Measurements from ENCODE around the gene GPR33. TPM values are rescaled to one million over a fixed set of nuclear protein-coding genes. Genes with fewer than 3 reads are reported as not detected.

Gene GPR33
- total RNA-seq, 1 donor from 2014 or later: not detected

DNA sequence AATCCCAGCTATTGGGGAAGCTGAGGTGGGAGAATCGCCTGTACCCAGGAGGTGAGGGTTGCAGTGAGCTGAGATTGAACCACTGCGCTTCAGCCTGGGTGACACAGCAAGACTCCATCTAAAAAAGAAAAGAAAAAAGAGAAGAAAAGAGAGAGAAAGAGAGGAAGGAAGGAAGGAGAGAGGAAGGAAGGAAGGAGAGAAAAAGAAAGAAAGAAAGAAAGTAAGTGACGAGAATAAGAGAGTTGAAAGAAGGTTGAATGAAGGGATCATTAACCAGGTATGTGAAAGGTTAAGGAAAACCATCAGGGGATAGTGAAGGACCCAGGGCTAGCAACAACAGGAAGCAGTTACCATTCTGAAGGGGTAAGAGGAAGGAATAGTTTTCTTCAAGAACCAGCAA is 26.3 kb downstream of the GPR33 start:
- no peak overlapping the region for H3K27ac ChIP-seq (replicated peaks)
- no peak for DNase-seq
- H3K4me3 ChIP-seq: no peak overlapping the region
- intact Hi-C loops (cut with micrococcal nuclease): no loop called here
- TF ChIP-seq, protein P1, sequence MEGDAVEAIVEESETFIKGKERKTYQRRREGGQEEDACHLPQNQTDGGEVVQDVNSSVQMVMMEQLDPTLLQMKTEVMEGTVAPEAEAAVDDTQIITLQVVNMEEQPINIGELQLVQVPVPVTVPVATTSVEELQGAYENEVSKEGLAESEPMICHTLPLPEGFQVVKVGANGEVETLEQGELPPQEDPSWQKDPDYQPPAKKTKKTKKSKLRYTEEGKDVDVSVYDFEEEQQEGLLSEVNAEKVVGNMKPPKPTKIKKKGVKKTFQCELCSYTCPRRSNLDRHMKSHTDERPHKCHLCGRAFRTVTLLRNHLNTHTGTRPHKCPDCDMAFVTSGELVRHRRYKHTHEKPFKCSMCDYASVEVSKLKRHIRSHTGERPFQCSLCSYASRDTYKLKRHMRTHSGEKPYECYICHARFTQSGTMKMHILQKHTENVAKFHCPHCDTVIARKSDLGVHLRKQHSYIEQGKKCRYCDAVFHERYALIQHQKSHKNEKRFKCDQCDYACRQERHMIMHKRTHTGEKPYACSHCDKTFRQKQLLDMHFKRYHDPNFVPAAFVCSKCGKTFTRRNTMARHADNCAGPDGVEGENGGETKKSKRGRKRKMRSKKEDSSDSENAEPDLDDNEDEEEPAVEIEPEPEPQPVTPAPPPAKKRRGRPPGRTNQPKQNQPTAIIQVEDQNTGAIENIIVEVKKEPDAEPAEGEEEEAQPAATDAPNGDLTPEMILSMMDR (IDR thresholded peaks at IDR 0.05; ENCODE audit: borderline replicate concordance): no peak
- no peaks in the 10 kb centered on the region for H3K9me3 ChIP-seq (replicated peaks)
- peaks cover 16% of the 10 kb centered on the region for H3K4me1 ChIP-seq
- H3K27me3 ChIP-seq (ENCODE audit: low read depth): no peaks in the 10 kb centered on the region
- no peaks in the 10 kb centered on the region for H3K36me3 ChIP-seq

DNA sequence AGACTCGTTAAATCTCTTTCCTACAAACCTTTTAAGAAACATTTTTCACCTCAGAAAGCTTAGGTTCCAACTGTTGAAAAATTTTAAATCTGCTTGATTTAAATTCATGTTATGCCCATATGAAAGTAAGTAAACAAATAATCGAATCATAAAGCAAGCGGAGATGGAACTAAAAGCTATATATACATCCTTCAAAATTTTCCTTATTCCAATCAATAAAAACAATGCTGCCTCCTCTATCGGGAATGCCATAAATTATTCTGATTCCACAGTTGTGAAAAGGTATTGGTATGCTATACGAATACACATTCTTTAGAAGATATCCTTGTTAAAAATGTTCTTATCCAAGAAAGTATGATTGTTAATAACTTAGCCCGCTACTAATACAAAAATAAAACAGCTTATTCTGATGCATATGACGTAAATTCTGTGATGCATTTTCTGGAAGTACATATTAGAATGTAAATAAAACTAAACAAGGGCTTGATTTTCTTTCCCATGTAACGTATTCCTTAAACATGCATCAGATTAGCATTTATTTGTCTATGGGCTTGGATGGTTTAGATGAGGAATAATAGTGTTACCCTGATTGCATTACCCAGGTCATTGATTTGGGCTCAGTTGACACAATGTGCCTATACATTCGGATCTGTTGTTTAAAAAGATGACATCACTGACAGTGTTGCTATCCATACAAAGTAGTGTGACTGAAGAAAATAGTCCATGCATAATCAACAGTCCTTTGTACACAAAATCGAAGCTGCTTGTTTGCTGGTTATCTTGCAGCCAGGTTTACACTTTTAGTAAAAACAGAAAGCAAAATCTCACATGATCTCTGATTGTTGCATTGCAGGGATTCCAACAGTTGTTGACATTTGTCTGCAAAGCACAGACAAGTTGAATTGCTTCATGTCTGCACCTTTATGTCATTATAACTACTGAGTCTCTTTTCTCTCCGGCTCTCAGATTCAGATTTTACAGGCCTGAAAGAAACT is 29.9 kb downstream of the GPR33 start:
- intact Hi-C loops (cut with micrococcal nuclease): no loop called here
- TF ChIP-seq, protein P1 (IDR thresholded peaks at IDR 0.05; ENCODE audit: borderline replicate concordance): no peak

DNA sequence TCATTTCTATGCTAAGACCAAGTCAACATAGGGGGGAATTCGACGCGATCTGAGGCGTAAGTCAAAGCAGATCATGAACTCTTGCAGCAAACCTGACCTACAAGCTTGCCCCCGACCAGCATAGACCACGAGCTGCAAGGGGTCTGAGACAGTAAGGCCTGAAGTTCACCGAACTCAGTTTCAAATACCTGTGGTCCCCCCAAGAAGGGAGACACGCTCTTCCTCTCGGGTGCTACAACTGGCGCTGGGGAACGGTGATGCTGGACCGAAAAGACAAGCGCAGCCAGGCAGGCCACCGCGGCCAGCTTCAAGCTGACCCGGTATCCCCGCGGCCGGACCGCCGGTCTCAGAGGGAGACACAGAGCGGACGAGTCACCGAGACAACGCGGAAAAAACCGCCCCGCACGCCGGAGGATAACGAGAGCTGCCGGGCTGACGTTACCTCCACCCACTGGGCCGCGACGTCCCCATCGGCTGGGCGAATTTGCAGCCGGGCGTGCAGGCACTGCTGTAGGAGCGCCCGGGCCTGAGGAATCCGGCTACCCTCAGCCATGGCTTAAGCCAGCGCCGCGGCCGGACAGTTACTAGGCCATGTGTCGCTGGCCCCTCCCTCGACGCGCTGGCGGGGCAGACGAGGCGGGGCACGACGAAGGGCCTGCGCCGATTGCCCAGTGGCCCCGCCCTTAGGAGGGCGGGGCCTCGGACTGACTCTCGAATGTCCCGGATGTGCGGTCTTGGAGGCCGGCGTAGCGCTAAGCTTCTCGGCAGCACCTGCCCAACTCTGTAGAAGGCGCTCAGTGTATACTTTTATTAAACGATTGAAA is 30.8 kb downstream of the GPR33 start, which contains the start of gene DTD2:
DTD2 (minus strand) TSS at position 666 of the 824 bp plus-strand sequence; CDS start at position 553, 113 bp downstream.
- intact Hi-C loops (cut with micrococcal nuclease): no loop called here
- H3K27ac ChIP-seq (replicated peaks): peak within 1 kb of the TSS; percentile 96
- H3K4me3 ChIP-seq: peak within 1 kb of the TSS; percentile 80
- TF ChIP-seq, protein P1 (IDR thresholded peaks at IDR 0.05; ENCODE audit: borderline replicate concordance): no peak
- DNase-seq: peak; percentile 95
- peaks cover 4% of the 10 kb centered on the region for H3K36me3 ChIP-seq
- H3K27me3 ChIP-seq (ENCODE audit: low read depth): no peaks in the 10 kb centered on the region
- H3K4me1 ChIP-seq: peaks cover 42% of the 10 kb centered on the region
- H3K9me3 ChIP-seq (replicated peaks): no peaks in the 10 kb centered on the region

More for the DNA sequence above, 29.9 kb downstream of the GPR33 start:
- Histone ChIP-seq H3K36me3 (no peaks in the 10 kb centered on the region), H3K4me3 (peak overlapping the region; percentile 80), H3K27me3 (ENCODE audit: low read depth) (no peaks in the 10 kb centered on the region), H3K9me3 (replicated peaks) (no peaks in the 10 kb centered on the region), H3K4me1 (peaks cover 42% of the 10 kb centered on the region), H3K27ac (replicated peaks) (peak overlapping the region; percentile 96)
- no peak for DNase-seq

DNA sequence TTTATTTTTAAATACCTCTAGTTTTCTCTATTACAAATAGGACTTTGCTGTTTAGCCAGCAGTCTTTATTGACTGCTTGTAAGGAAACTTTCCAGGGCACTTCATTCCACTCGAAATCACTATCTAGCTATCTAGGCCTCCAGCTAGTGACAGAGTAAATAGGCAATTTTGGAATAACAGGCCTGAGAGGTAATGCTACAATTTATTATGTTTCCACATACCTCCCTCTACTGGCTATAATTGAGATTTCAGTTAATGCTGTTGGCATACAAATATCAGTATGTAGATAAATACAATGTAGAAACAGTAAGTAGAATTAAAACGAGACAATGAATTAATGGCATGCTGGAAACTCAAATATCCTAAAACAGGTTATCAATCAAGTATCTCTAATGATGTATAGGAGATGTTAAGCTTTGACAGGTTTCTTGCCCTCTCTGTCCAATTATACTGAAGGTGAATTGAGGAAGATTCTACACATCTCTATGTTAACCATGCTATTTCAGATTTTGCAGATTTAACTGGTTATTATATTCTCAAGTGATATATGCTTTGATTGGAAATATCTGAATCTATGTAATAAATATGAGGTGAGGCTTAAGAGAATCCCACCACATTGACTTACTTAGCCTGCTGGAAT is 37.7 kb downstream of the GPR33 start:
- Histone ChIP-seq H3K9me3 (replicated peaks) (no peaks in the 10 kb centered on the region), H3K27ac (replicated peaks) (no peak overlapping the region), H3K27me3 (ENCODE audit: low read depth) (no peaks in the 10 kb centered on the region), H3K4me1 (peaks cover 15% of the 10 kb centered on the region), H3K4me3 (no peak overlapping the region), H3K36me3 (peaks cover 45% of the 10 kb centered on the region)
- intact Hi-C loops (cut with micrococcal nuclease): no loop called here
- TF ChIP-seq, protein P1 (IDR thresholded peaks at IDR 0.05; ENCODE audit: borderline replicate concordance): peak; percentile 66
- no peak for DNase-seq

DNA sequence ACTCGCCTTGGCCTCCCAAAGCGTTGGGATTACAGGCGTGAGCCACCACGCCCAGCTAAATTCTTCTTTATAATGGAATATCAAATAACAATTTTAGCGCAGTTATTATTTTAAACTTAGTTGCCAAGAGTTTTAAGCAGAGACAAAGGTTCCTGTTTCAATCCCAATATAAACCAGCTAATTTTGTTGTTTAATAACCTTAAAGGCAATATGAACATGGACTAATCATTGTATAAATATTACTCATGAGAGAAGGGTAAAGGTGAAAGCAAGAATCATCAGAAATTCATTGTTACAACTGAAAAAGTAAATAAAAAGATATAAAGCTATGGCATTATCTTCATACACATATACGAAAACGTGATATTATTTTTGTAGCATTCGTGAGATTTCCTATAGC is 38.7 kb downstream of the GPR33 start:
- peaks cover 49% of the 10 kb centered on the region for H3K36me3 ChIP-seq
- no peak overlapping the region for H3K4me3 ChIP-seq
- peaks cover 5% of the 10 kb centered on the region for H3K4me1 ChIP-seq
- H3K9me3 ChIP-seq (replicated peaks): no peaks in the 10 kb centered on the region
- TF ChIP-seq, protein P1 (IDR thresholded peaks at IDR 0.05; ENCODE audit: borderline replicate concordance): no peak
- H3K27ac ChIP-seq (replicated peaks): no peak overlapping the region
- no peak for DNase-seq
- intact Hi-C loops (cut with micrococcal nuclease): no loop called here
- no peaks in the 10 kb centered on the region for H3K27me3 ChIP-seq (ENCODE audit: low read depth)
